ENCODE measurements around the gene GIT1.

DNA sequence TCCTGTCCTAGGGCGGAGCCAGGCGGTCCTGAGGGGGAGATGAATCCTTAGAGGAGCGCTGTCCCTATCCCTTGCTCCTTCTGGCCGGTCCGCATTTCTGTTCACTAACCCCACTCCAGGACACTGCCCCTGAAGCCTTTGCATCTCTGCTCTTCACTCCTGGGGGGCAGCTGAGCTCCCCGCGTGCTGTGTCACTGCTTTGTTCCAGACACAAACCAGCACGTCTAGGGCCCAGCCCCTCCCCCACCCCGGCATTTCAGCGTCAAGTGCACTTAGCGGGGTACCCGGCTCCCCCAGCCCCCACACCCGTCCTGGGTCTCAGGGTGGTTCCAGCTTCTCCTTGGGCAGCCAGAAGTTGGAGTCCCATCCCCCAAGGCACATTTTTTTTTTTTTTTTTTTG is 24.4 kb upstream of the GIT1 start:
- TF ChIP-seq, protein P1, sequence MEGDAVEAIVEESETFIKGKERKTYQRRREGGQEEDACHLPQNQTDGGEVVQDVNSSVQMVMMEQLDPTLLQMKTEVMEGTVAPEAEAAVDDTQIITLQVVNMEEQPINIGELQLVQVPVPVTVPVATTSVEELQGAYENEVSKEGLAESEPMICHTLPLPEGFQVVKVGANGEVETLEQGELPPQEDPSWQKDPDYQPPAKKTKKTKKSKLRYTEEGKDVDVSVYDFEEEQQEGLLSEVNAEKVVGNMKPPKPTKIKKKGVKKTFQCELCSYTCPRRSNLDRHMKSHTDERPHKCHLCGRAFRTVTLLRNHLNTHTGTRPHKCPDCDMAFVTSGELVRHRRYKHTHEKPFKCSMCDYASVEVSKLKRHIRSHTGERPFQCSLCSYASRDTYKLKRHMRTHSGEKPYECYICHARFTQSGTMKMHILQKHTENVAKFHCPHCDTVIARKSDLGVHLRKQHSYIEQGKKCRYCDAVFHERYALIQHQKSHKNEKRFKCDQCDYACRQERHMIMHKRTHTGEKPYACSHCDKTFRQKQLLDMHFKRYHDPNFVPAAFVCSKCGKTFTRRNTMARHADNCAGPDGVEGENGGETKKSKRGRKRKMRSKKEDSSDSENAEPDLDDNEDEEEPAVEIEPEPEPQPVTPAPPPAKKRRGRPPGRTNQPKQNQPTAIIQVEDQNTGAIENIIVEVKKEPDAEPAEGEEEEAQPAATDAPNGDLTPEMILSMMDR (IDR thresholded peaks at IDR 0.05) = no peak
- no peak for TF ChIP-seq POLR2A (IDR thresholded peaks at IDR 0.05)
- TF ChIP-seq POLR2AphosphoS5 (IDR thresholded peaks at IDR 0.05) = no peak

All from stomach (tissue), 4 donors.